Measurements from ENCODE around the gene SLC38A5. TPM values are rescaled to one million over a fixed set of nuclear protein-coding genes. Genes with fewer than 3 reads are reported as not detected.
A peak's percentile ranks its signal among the peaks of the same experiment; 100 is the strongest.

SLC38A5 gene
- total and polyA plus RNA-seq, 2 donors from 2014 or later = 2.9 to 8.3 TPM

- H3K4me1 ChIP-seq (ENCODE audit: control insufficient read depth in 2 of 3, insufficient read depth in 2 of 3, low read depth in 1 of 3, low read length in 3 of 3) = no peaks in the 10 kb centered on the region
- peak overlapping the region; percentile 83 to 91 (median 86) for H3K4me3 ChIP-seq (ENCODE audit: low read length in 3 of 3)
- H3K36me3 ChIP-seq (ENCODE audit: control insufficient read depth in 2 of 3, insufficient read depth in 3 of 3, low read length in 3 of 3) = no peaks in the 10 kb centered on the region
- no peaks in the 10 kb centered on the region for H3K27me3 ChIP-seq (ENCODE audit: control insufficient read depth, insufficient read depth, low read length)
- H3K9me3 ChIP-seq (ENCODE audit: control insufficient read depth in 2 of 3, insufficient read depth in 1 of 3, low read length in 3 of 3) = no peaks in the 10 kb centered on the region
- TF ChIP-seq CTCF (IDR thresholded peaks at IDR 0.05; ENCODE audit: borderline replicate concordance, extremely low read depth, insufficient read depth) = no peak
- peak in 1 of 5 donors; percentile 21 for DNase-seq
- peak overlapping the region in 2 of 3 donors; percentile 55 to 73 for H3K9ac ChIP-seq (ENCODE audit: low read length in 3 of 3)
- H3K27ac ChIP-seq (ENCODE audit: low read depth in 2 of 2, low read length in 2 of 2) = peak overlapping the region in 1 of 2 donors; percentile 70
- no peak for FAIRE-seq
- intact Hi-C loops (cut with DNase I) = no loop called here
These were observed 5.2 kb upstream of the SLC38A5 start for GRCh38 chrX:48475296-48475695.

- Histone ChIP-seq H3K27me3 (ENCODE audit: control insufficient read depth, insufficient read depth, low read length) (no peaks in the 10 kb centered on the region), H3K4me1 (ENCODE audit: control insufficient read depth in 2 of 3, insufficient read depth in 2 of 3, low read depth in 1 of 3, low read length in 3 of 3) (no peaks in the 10 kb centered on the region), H3K27ac (ENCODE audit: low read depth in 2 of 2, low read length in 2 of 2) (no peak overlapping the region), H3K9ac (ENCODE audit: low read length in 3 of 3) (no peak overlapping the region), H3K4me3 (ENCODE audit: low read length in 3 of 3) (no peak overlapping the region), H3K9me3 (ENCODE audit: control insufficient read depth in 2 of 3, insufficient read depth in 1 of 3, low read length in 3 of 3) (no peaks in the 10 kb centered on the region), H3K36me3 (ENCODE audit: control insufficient read depth in 2 of 3, insufficient read depth in 3 of 3, low read length in 3 of 3) (no peaks in the 10 kb centered on the region)
- FAIRE-seq (no peak), DNase-seq (peak in 1 of 5 donors; percentile 46)
- intact Hi-C loops (cut with DNase I) = no loop called here
- no peak for TF ChIP-seq CTCF (IDR thresholded peaks at IDR 0.05; ENCODE audit: borderline replicate concordance, extremely low read depth, insufficient read depth)
These were observed 4.5 kb upstream of the SLC38A5 start for GRCh38 chrX:48474581-48474980.

GRCh38 chrX:48474127-48474526 lies 4.1 kb upstream of the SLC38A5 start:
- intact Hi-C loops (cut with DNase I) = no loop called here
- no peak for FAIRE-seq
- Histone ChIP-seq H3K9ac (ENCODE audit: low read length in 3 of 3) (no peak overlapping the region), H3K27me3 (ENCODE audit: control insufficient read depth, insufficient read depth, low read length) (no peaks in the 10 kb centered on the region), H3K27ac (ENCODE audit: low read depth in 2 of 2, low read length in 2 of 2) (no peak overlapping the region), H3K4me1 (ENCODE audit: control insufficient read depth in 2 of 3, insufficient read depth in 2 of 3, low read depth in 1 of 3, low read length in 3 of 3) (no peaks in the 10 kb centered on the region), H3K9me3 (ENCODE audit: control insufficient read depth in 2 of 3, insufficient read depth in 1 of 3, low read length in 3 of 3) (no peaks in the 10 kb centered on the region), H3K4me3 (ENCODE audit: low read length in 3 of 3) (no peak overlapping the region), H3K36me3 (ENCODE audit: control insufficient read depth in 2 of 3, insufficient read depth in 3 of 3, low read length in 3 of 3) (no peaks in the 10 kb centered on the region)
- no peak for DNase-seq
- no peak for TF ChIP-seq CTCF (IDR thresholded peaks at IDR 0.05; ENCODE audit: borderline replicate concordance, extremely low read depth, insufficient read depth)

GRCh38 chrX:48473704-48473990 lies 3.6 kb upstream of the SLC38A5 start:
- no peak for FAIRE-seq
- H3K27ac ChIP-seq (ENCODE audit: low read depth in 2 of 2, low read length in 2 of 2) = no peak overlapping the region
- no peaks in the 10 kb centered on the region for H3K4me1 ChIP-seq (ENCODE audit: control insufficient read depth in 2 of 3, insufficient read depth in 2 of 3, low read depth in 1 of 3, low read length in 3 of 3)
- intact Hi-C loops (cut with DNase I) = no loop called here
- no peaks in the 10 kb centered on the region for H3K9me3 ChIP-seq (ENCODE audit: control insufficient read depth in 2 of 3, insufficient read depth in 1 of 3, low read length in 3 of 3)
- H3K27me3 ChIP-seq (ENCODE audit: control insufficient read depth, insufficient read depth, low read length) = no peaks in the 10 kb centered on the region
- no peak overlapping the region for H3K4me3 ChIP-seq (ENCODE audit: low read length in 3 of 3)
- DNase-seq = peak in 1 of 5 donors; percentile 48
- H3K36me3 ChIP-seq (ENCODE audit: control insufficient read depth in 2 of 3, insufficient read depth in 3 of 3, low read length in 3 of 3) = no peaks in the 10 kb centered on the region
- no peak overlapping the region for H3K9ac ChIP-seq (ENCODE audit: low read length in 3 of 3)
- TF ChIP-seq CTCF (IDR thresholded peaks at IDR 0.05; ENCODE audit: borderline replicate concordance, extremely low read depth, insufficient read depth) = no peak

All from kidney (tissue), 14 donors.